K562 (cell line): ENCODE results near the gene SDK1. TPM values are rescaled to one million over a fixed set of nuclear protein-coding genes. Genes with fewer than 3 reads are reported as not detected.

Experiments used
- AFF1 ChIP-seq, 2 experiments: fragments of 450-650 bp; IDR thresholded peaks; 2 replicates each; pipeline ENCODE4 v1.6.1; 2018; ENCODE audit warnings: mild to moderate bottlenecking in 2 of 2, low read depth in 1 of 2; ENCODE audit not compliant: partially characterized antibody in 2 of 2
- CBX3 ChIP-seq, 2 experiments: IDR thresholded peaks; 1 replicate in 1 of 2; 2 replicates in 1 of 2; pipeline ENCODE4 v1.6.1; 2012; ENCODE audit warnings: inconsistent platforms in 2 of 2, low read length in 2 of 2, borderline replicate concordance in 1 of 2, control low read depth in 1 of 2
- EGR1 ChIP-seq: fragments of 450-650 bp; conservative IDR thresholded peaks from 2 replicates; pipeline ENCODE4 v1.6.1; 2017; ENCODE audit warnings: mild to moderate bottlenecking
- GATA2 ChIP-seq: sonication (generic); formaldehyde crosslinking; IDR thresholded peaks from 2 replicates; pipeline ENCODE4 v1.4.0; 2020; ENCODE audit warnings: mild to moderate bottlenecking, missing genetic modification reagents
- MTA3 ChIP-seq: fragments of 450-650 bp; formaldehyde crosslinking; IDR thresholded peaks from 2 replicates; pipeline ENCODE4 v1.6.1; 2017; ENCODE audit warnings: mild to moderate bottlenecking, borderline replicate concordance
- NR3C1 ChIP-seq: sonication (generic); formaldehyde crosslinking; IDR thresholded peaks from 2 replicates; pipeline ENCODE4 v1.8.1; 2022; ENCODE audit warnings: missing genetic modification reagents
- PREB ChIP-seq: sonication (generic); formaldehyde crosslinking; IDR thresholded peaks from 2 replicates; pipeline ENCODE4 v1.8.1; 2023; ENCODE audit warnings: mild to moderate bottlenecking, missing genetic modification reagents
- RBM25 ChIP-seq: fragments of 200-400 bp; formaldehyde crosslinking; IDR thresholded peaks from 2 replicates; pipeline ENCODE4 v1.6.1; 2018; ENCODE audit warnings: low read length, low read depth, moderate library complexity; ENCODE audit not compliant: severe bottlenecking
- SAP30 ChIP-seq: fragments of 200-600 bp; sonication (generic); IDR thresholded peaks from 2 replicates; pipeline ENCODE4 v1.6.1; 2012; ENCODE audit warnings: borderline replicate concordance, low read depth, mild to moderate bottlenecking, moderate library complexity, low read length, control low read depth, inconsistent platforms; ENCODE audit not compliant: insufficient read depth, poor library complexity, severe bottlenecking
- SRSF9 ChIP-seq: fragments of 200-400 bp; formaldehyde crosslinking; IDR thresholded peaks from 2 replicates; pipeline ENCODE4 v1.6.1; 2017; ENCODE audit warnings: low read depth, low read length, borderline replicate concordance
- TEAD1 ChIP-seq, 2 experiments: fragments of 450-650 bp in 1 of 2; sonication (generic) in 1 of 2; formaldehyde crosslinking; IDR thresholded peaks; 2 replicates each; pipeline versions ENCODE4 v1.4.0 to v1.8.0; 2020 to 2022; ENCODE audit warnings: mild to moderate bottlenecking in 2 of 2, missing genetic modification reagents in 1 of 2
- ZBTB7A ChIP-seq: IDR thresholded peaks from 2 replicates; pipeline ENCODE4 v1.6.1; 2011; ENCODE audit warnings: low read depth, mild to moderate bottlenecking, low read length, moderate library complexity, borderline replicate concordance; ENCODE audit not compliant: control insufficient read depth
- ZNF212 ChIP-seq: fragments of 450-650 bp; formaldehyde crosslinking; IDR thresholded peaks from 2 replicates; pipeline ENCODE4 v1.4.0; 2020; ENCODE audit warnings: mild to moderate bottlenecking
- ZNF274 ChIP-seq: IDR thresholded peaks from 2 replicates; pipeline ENCODE4 v1.6.1; 2011; ENCODE audit warnings: low read depth, mild to moderate bottlenecking, low read length, moderate library complexity, borderline replicate concordance
- ZNF561 ChIP-seq: fragments of 450-650 bp; formaldehyde crosslinking; conservative IDR thresholded peaks from 2 replicates; pipeline ENCODE4 v1.4.0; 2020; ENCODE audit warnings: mild to moderate bottlenecking, moderate library complexity
- ZNF696 ChIP-seq: fragments of 250-450 bp; sonication (Bioruptor Pico); conservative IDR thresholded peaks from 2 replicates; pipeline ENCODE4 v1.4.0; 2020; ENCODE audit warnings: mild to moderate bottlenecking, moderate library complexity
- polyA plus RNA-seq, 8 experiments: library from polyadenylated mRNA; depleted of rRNA in 4 of 8; stranded (reverse) in 5 of 8; unstranded in 3 of 8; fragments of >200 nt; fragmentation: Nextera tagmentation in 2 of 8; fragmentation: Illumina TruSeq in 1 of 8; extraction: Ambion mirVana in 2 of 8; extraction: Trizol in 1 of 8; gene quantifications; 2 replicates each; pipeline versions ENCODE4 v1.2.1 to v1.2.3, GENCODE V29; 2011 to 2014; ENCODE audit warnings: inconsistent platforms in 1 of 8, missing spikeins in 1 of 8
- total RNA-seq, 7 experiments: library from RNA; depleted of rRNA in 6 of 7; stranded (reverse); fragments of >200 nt in 6 of 7; fragmentation: Illumina TruSeq in 2 of 7; extraction: Trizol in 2 of 7; gene quantifications; 2 replicates each; pipeline versions ENCODE4 v1.2.1 to v1.2.3, GENCODE V29; 2011 to 2021; ENCODE audit warnings: low replicate concordance in 1 of 7
- TF ChIP-seq, protein P1 (sequence below): fragments of 450-650 bp; formaldehyde crosslinking; IDR thresholded peaks from 2 replicates; pipeline ENCODE4 v1.4.0; 2020; ENCODE audit warnings: mild to moderate bottlenecking, moderate library complexity
- TF ChIP-seq, protein P2 (sequence below), 2 experiments: fragments of 200-800 bp in 1 of 2; sonication (Bioruptor generic) in 1 of 2; sonication (generic) in 1 of 2; formaldehyde crosslinking in 1 of 2; IDR thresholded peaks in 1 of 2; conservative IDR thresholded peaks in 1 of 2; 2 replicates each; pipeline versions ENCODE4 v1.5.0 to v1.6.1; 2016 to 2020; ENCODE audit warnings: missing compliant biosample characterization in 1 of 2, missing genetic modification characterization in 1 of 2, missing genetic modification reagents in 1 of 2

SDK1 gene
- total and polyA plus RNA-seq, 9 of the 15 experiments (the other 6 are each of a cell fraction or from before 2014, with no cell fraction given) = 0.16 TPM; not detected in 8

DNA sequence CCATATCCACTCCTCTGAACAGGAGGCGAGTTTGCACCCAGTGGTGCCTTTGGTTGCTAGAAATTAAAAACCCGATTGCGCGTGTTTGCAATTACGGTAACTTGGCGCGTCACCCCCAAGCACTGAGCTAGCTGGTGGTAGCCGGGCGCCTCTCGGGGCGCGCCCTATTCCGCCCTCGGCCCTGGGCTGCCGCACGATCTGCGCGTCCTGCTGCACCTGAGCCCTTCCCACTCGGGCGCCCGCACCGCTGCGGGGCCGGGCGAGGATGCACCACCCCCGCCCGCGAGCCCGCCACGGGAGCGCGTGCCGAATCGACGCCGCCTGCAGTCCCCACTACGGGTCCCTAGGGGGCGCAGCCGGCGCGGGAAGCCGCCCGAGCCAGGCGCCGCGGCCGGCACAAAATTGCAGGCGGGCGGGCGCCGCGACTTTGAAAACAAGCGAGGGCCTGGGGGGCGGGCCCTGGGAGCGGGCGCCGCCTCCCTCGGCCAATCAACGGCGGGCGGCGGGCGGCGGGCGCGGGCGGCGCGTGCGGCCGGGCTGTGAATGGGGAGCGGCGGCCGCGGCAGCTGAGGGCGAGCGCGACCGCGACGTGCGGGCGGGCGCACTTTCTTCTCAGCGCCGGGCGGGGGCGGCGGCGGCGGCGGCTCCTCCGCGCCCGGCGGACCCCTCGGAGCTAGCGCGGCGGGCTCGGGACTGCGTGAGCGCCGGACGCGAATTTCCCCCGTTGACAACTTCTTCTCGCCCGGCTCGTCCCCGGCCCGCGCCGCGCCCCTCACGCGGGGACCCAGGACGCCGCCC is at the start of gene SDK1 (continued):
- TF ChIP-seq GATA2 (CRISPR knock-in tag) (no peak), ZBTB7A (peak; percentile 24; the same call in 1 of the 2 replicates), ZNF561 (CRISPR knock-in tag) (no peak), CBX3 (IDR thresholded peaks at IDR 0.05; ENCODE audit: borderline replicate concordance in 1 of 2, low read length in 2 of 2) (peak in 1 of 2 experiments; percentile 56; a peak in 1 of 3 replicates), ZNF212 (CRISPR knock-in tag) (no peak), EGR1 (no peak), NR3C1 (CRISPR knock-in tag) (no peak), RBM25 (peak; percentile 71), SAP30 (no peak), TEAD1 (CRISPR knock-in tag; IDR thresholded peaks at IDR 0.05) (peak in 1 of 2 experiments; percentile 21; a peak in 1 of 4 replicates), SRSF9 (no peak), ZNF274 (no peak), PREB (CRISPR knock-in tag) (no peak), MTA3 (no peak), ZNF696 (no peak), AFF1 (IDR thresholded peaks at IDR 0.05; ENCODE audit: low read depth in 1 of 2, partially characterized antibody in 2 of 2) (no peak)
- TF ChIP-seq, protein P1, sequence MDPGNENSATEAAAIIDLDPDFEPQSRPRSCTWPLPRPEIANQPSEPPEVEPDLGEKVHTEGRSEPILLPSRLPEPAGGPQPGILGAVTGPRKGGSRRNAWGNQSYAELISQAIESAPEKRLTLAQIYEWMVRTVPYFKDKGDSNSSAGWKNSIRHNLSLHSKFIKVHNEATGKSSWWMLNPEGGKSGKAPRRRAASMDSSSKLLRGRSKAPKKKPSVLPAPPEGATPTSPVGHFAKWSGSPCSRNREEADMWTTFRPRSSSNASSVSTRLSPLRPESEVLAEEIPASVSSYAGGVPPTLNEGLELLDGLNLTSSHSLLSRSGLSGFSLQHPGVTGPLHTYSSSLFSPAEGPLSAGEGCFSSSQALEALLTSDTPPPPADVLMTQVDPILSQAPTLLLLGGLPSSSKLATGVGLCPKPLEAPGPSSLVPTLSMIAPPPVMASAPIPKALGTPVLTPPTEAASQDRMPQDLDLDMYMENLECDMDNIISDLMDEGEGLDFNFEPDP (CRISPR knock-in tag) = no peak
- TF ChIP-seq, protein P2, sequence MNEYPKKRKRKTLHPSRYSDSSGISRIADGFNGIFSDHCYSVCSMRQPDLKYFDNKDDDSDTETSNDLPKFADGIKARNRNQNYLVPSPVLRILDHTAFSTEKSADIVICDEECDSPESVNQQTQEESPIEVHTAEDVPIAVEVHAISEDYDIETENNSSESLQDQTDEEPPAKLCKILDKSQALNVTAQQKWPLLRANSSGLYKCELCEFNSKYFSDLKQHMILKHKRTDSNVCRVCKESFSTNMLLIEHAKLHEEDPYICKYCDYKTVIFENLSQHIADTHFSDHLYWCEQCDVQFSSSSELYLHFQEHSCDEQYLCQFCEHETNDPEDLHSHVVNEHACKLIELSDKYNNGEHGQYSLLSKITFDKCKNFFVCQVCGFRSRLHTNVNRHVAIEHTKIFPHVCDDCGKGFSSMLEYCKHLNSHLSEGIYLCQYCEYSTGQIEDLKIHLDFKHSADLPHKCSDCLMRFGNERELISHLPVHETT (CRISPR knock-in tag; conservative IDR thresholded peaks at IDR 0.05 in 1 of 2, IDR thresholded peaks at IDR 0.05 in 1 of 2) = no peak
